K562 (cell line): ENCODE data around the gene GPHN. TPM values are rescaled to one million over a fixed set of nuclear protein-coding genes. Genes with fewer than 3 reads are reported as not detected.

ENCODE experiments used
- ATAC-seq: fragments of 200-7000 bp; cut with Tn5 transposase; 3 replicates; pipeline ENCODE4 v1.9.1; 2020; ENCODE audit warnings: moderate library complexity
- BruUV-seq: library from RNA; stranded (reverse); fragments of 400-500 nt; replicated peaks from 2 replicates; lab custom pipeline; 2021; lab: Mats Ljungman, UMichigan
- CTCF ChIA-PET: fragments of 300-600 bp; formaldehyde crosslinking; extraction: SDS; loops from one replicate; lab custom pipeline; 2021; ENCODE audit warnings: low intra/inter-chr PET ratio; lab: Yijun Ruan, JAX
- POLR2A ChIA-PET: fragments of 300-600, 350-650 bp; sonication (Branson Sonifier 250); formaldehyde crosslinking; extraction: SDS; loops from one replicate; lab custom pipeline; 2021; ENCODE audit warnings: antibody characterized with exemption, inconsistent platforms; lab: Yijun Ruan, JAX
- DNase-seq, 4 experiments: peaks; one replicate each; pipeline versions ENCODE4 v3.0.0 to v3.0.0-alpha.2; 2011 to 2018; ENCODE audit warnings: low spot score in 3 of 4, mixed read lengths in 3 of 4; ENCODE audit errors: extremely low read depth in 1 of 4
- FAIRE-seq: peaks from 2 replicates; lab custom pipeline; 2011; peaks lifted over from hg19 to GRCh38; lab: Jason Lieb, UNC
- H2AFZ ChIP-seq: 2 replicates; pipeline ENCODE4 v1.6.0; 2011; ENCODE audit warnings: low read depth, low read length, control low read depth, inconsistent platforms
- H3K27ac ChIP-seq: fragments of 200-600 bp; 3 replicates; pipeline ENCODE4 v1.8.0; 2011; ENCODE audit warnings: low read depth, mild to moderate bottlenecking, control low read depth, inconsistent platforms, low read length, moderate library complexity, mixed read lengths; ENCODE audit errors: extremely low read depth
- H3K27me3 ChIP-seq, 2 experiments: fragments of 300-600 bp in 1 of 2; 2 replicates in 1 of 2; 3 replicates in 1 of 2; pipeline versions ENCODE4 v1.6.0 to v1.8.0; 2011; ENCODE audit warnings: inconsistent platforms in 2 of 2, low read length in 2 of 2, mild to moderate bottlenecking in 1 of 2, mixed read lengths in 1 of 2, moderate library complexity in 1 of 2; ENCODE audit not compliant: control insufficient read depth in 2 of 2, insufficient read depth in 2 of 2
- H3K36me3 ChIP-seq: fragments of 300-600 bp; 3 replicates; pipeline ENCODE4 v1.8.0; 2011; ENCODE audit warnings: mild to moderate bottlenecking, low read length, inconsistent platforms; ENCODE audit not compliant: control insufficient read depth, insufficient read depth
- H3K4me1 ChIP-seq, 2 experiments: fragments of 200-600 bp in 1 of 2; replicated peaks in 1 of 2; 2 replicates in 1 of 2; 3 replicates in 1 of 2; pipeline versions ENCODE4 v1.5.1 to v1.8.0; 2011; ENCODE audit warnings: inconsistent platforms in 2 of 2, low read length in 2 of 2, mild to moderate bottlenecking in 1 of 2, mixed read lengths in 1 of 2, moderate library complexity in 1 of 2; ENCODE audit not compliant: control insufficient read depth in 2 of 2, insufficient read depth in 2 of 2
- H3K4me2 ChIP-seq: 2 replicates; pipeline ENCODE4 v1.6.1; 2011; ENCODE audit warnings: low read length, control low read depth, inconsistent platforms, mixed read lengths; ENCODE audit not compliant: insufficient read depth
- H3K4me3 ChIP-seq: fragments of 200-600 bp; sonication (generic), shearing (Covaris generic); 2 replicates; pipeline ENCODE4 v1.5.1; 2016; ENCODE audit warnings: control low read depth, inconsistent platforms
- H3K79me2 ChIP-seq: fragments of 200-600 bp; 3 replicates; pipeline ENCODE4 v1.8.0; 2011; ENCODE audit warnings: low read length, inconsistent platforms; ENCODE audit not compliant: control insufficient read depth, insufficient read depth
- H3K9ac ChIP-seq, 2 experiments: 2 replicates each; pipeline versions ENCODE4 v1.6.0 to v1.6.1; 2011; ENCODE audit warnings: low read depth in 2 of 2, low read length in 2 of 2, control low read depth in 1 of 2, inconsistent platforms in 1 of 2, mild to moderate bottlenecking in 1 of 2, mixed read lengths in 1 of 2; ENCODE audit not compliant: insufficient read depth in 1 of 2
- H3K9me1 ChIP-seq: one replicate; pipeline ENCODE4 v1.6.0; 2011; ENCODE audit warnings: inconsistent platforms, mild to moderate bottlenecking, low read length, moderate library complexity; ENCODE audit not compliant: control insufficient read depth, insufficient read depth
- H3K9me3 ChIP-seq: replicated peaks from 2 replicates; pipeline ENCODE4 v1.5.1; 2011; ENCODE audit warnings: low read depth, low read length, inconsistent platforms; ENCODE audit not compliant: control insufficient read depth, insufficient read depth
- H4K20me1 ChIP-seq: replicated peaks from 2 replicates; pipeline ENCODE4 v1.6.1; 2011; ENCODE audit warnings: low read length, inconsistent platforms, mixed read lengths; ENCODE audit not compliant: control insufficient read depth, insufficient read depth
- YY1 ChIP-seq, 3 experiments: IDR thresholded peaks; 2 replicates each; pipeline ENCODE4 v1.6.1; 2011; ENCODE audit warnings: low read length in 2 of 3, mild to moderate bottlenecking in 2 of 3, moderate library complexity in 2 of 3, borderline replicate concordance in 1 of 3, control low read depth in 1 of 3, low read depth in 1 of 3; ENCODE audit not compliant: insufficient read depth in 3 of 3, insufficient replicate concordance in 2 of 3, control insufficient read depth in 1 of 3, insufficient read length in 1 of 3; ENCODE audit errors: extremely low read depth in 1 of 3
- ZC3H11A ChIP-seq: IDR thresholded peaks from 2 replicates; pipeline ENCODE4 v1.6.1; 2012; ENCODE audit warnings: low read depth, low read length, improper control_type of control experiment
- ZFP36 ChIP-seq: fragments of 150-350 bp; IDR thresholded peaks from 2 replicates; pipeline ENCODE4 v1.6.1; 2018; ENCODE audit warnings: low read length, low read depth; ENCODE audit not compliant: partially characterized antibody
- WGBS: fragments of 100-300 bp; shearing (Covaris generic); methylation state at CpG from one replicate; pipeline ENCODE4 v1.1.6; 2016; ENCODE audit warnings: low coverage, mixed read lengths; ENCODE audit not compliant: insufficient coverage; ENCODE audit errors: missing lambda C conversion rate; 5-methylcytosine and 5-hydroxymethylcytosine counted together
- in situ Hi-C: fragments of 300-500 bp; cut with MboI; formaldehyde crosslinking; loops from 4 replicates; pipeline ENCODE4 v1.15.0; 2018; ENCODE audit warnings: inconsistent platforms, mixed read lengths
- intact Hi-C: fragments of 100-400 bp; cut with micrococcal nuclease; formaldehyde crosslinking; loops from 2 replicates; pipeline ENCODE4 v1.14.2; 2022
- polyA plus RNA-seq, 8 experiments: library from polyadenylated mRNA; depleted of rRNA in 4 of 8; stranded (reverse) in 5 of 8; unstranded in 3 of 8; fragments of >200 nt; fragmentation: Nextera tagmentation in 2 of 8; fragmentation: Illumina TruSeq in 1 of 8; extraction: Ambion mirVana in 2 of 8; extraction: Trizol in 1 of 8; gene quantifications; 2 replicates each; pipeline versions ENCODE4 v1.2.1 to v1.2.3, GENCODE V29; 2011 to 2014; ENCODE audit warnings: inconsistent platforms in 1 of 8, missing spikeins in 1 of 8
- total RNA-seq, 7 experiments: library from RNA; depleted of rRNA in 6 of 7; stranded (reverse); fragments of >200 nt in 6 of 7; fragmentation: Illumina TruSeq in 2 of 7; extraction: Trizol in 2 of 7; gene quantifications; 2 replicates each; pipeline versions ENCODE4 v1.2.1 to v1.2.3, GENCODE V29; 2011 to 2021; ENCODE audit warnings: low replicate concordance in 1 of 7
- TF ChIP-seq, protein P1 (sequence below): fragments of 450-650 bp; IDR thresholded peaks from one replicate; pipeline ENCODE4 v1.6.1; 2018; ENCODE audit warnings: mild to moderate bottlenecking, moderate library complexity; ENCODE audit not compliant: partially characterized antibody

GPHN gene
- total and polyA plus RNA-seq, 9 of the 15 experiments (the other 6 are each of a cell fraction or from before 2014, with no cell fraction given), result 5.9 to 16.0 (median 11.4) TPM

DNA sequence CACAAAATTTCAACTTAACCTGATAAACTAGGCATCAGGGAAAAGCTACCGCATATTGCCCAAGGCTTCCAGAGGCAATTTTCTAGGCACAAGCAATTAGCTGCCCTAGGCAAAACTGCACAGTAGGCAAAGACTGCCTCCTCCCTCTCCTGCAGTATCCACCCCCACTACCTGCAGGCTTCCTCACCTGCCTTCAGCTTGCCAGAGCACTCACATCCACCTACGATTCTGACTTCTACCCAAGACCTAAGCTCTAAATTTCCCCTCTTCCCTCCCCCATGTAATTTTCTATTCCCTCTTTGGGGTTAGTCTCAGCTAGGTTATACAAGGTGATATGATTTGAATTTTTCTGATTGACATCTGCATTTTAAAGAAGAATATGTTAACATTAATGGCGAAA lies 43.7 kb upstream of the GPHN start:
- in situ Hi-C loops (no loop called here), intact Hi-C loops (no loop called here)
- no peak overlapping the region for H3K27ac ChIP-seq
- no peaks in the 10 kb centered on the region for H4K20me1 ChIP-seq
- 33% methylated on average over 3 of the region's 3 CpGs for WGBS
- no TSS peak for BruUV-seq
- no peak overlapping the region for H3K4me3 ChIP-seq
- TF ChIP-seq, protein P1, sequence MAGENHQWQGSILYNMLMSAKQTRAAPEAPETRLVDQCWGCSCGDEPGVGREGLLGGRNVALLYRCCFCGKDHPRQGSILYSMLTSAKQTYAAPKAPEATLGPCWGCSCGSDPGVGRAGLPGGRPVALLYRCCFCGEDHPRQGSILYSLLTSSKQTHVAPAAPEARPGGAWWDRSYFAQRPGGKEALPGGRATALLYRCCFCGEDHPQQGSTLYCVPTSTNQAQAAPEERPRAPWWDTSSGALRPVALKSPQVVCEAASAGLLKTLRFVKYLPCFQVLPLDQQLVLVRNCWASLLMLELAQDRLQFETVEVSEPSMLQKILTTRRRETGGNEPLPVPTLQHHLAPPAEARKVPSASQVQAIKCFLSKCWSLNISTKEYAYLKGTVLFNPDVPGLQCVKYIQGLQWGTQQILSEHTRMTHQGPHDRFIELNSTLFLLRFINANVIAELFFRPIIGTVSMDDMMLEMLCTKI, result no peak
- ATAC-seq, result no peak
- ChIA-PET POLR2A (no interaction called here), CTCF (no interaction called here)
- DNase-seq, result no peak
- no peaks in the 10 kb centered on the region for H3K4me1 ChIP-seq
- no peaks in the 10 kb centered on the region for H3K36me3 ChIP-seq
- no peak overlapping the region for H3K9ac ChIP-seq
- no peaks in the 10 kb centered on the region for H3K79me2 ChIP-seq
- no peaks in the 10 kb centered on the region for H3K9me3 ChIP-seq
- no peak overlapping the region for H3K4me2 ChIP-seq
- no peaks in the 10 kb centered on the region for H3K27me3 ChIP-seq
- FAIRE-seq, result no peak
- H3K9me1 ChIP-seq, result no peaks in the 10 kb centered on the region
- H2AFZ ChIP-seq, result no peak overlapping the region

DNA sequence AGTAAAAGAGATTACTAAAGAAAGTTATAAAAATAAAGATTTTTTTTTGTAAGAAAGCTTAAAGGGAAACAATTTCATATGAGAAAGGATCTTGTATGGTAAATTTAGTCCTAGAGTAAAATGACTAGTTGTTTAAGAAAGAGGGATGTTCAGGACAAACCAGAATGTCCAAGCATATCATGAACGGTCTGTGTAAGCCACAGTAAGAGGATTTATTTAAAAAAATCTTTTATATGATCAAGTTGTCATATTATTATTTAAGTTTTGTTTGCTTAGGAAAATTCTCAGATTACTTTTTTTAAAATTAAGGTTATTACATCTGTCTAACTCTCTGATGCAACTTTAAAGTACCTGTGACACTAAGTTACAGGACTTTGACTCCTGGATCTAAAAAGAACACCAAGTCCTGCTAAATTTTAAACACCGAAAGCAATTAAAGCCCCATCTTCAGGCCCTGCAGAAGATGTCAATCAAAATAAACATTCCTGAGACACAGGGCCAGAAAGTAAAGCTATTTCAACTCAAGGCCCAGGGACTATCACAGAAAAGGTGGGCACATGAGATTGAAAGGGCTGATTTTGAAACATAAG lies 39.1 kb upstream of the GPHN start:
- intact Hi-C loops, result no loop called here

More for the DNA sequence above, 39.1 kb upstream of the GPHN start:
- Histone ChIP-seq H3K4me1 (no peaks in the 10 kb centered on the region; a peak in 1 of 5 replicates), H2AFZ (no peak overlapping the region), H3K9me3 (no peaks in the 10 kb centered on the region; the same call in 1 of the 2 replicates), H3K79me2 (no peaks in the 10 kb centered on the region), H3K36me3 (no peaks in the 10 kb centered on the region), H3K4me3 (no peak overlapping the region), H3K9ac (no peak overlapping the region), H4K20me1 (no peaks in the 10 kb centered on the region), H3K27ac (no peak overlapping the region), H3K27me3 (no peaks in the 10 kb centered on the region), H3K9me1 (no peaks in the 10 kb centered on the region), H3K4me2 (no peak overlapping the region)
- ChIA-PET CTCF (no interaction called here), POLR2A (no interaction called here)
- no TSS peak for BruUV-seq
- DNase-seq (no peak), FAIRE-seq (no peak), ATAC-seq (no peak)
- TF ChIP-seq ZFP36, result peak; percentile 25
- no peak for TF ChIP-seq ZC3H11A
- no peak for TF ChIP-seq YY1 (IDR thresholded peaks at IDR 0.05; ENCODE audit: borderline replicate concordance in 1 of 3, control insufficient read depth in 1 of 3, extremely low read depth in 1 of 3, insufficient read depth in 3 of 3, insufficient read length in 1 of 3, insufficient replicate concordance in 2 of 3, low read depth in 1 of 3, low read length in 2 of 3)
- in situ Hi-C loops, result no loop called here
- WGBS, result 48% methylated on average over 2 of the region's 2 CpGs
